GM19099 (cell line): ENCODE results near the gene SCAF8.

ENCODE experiments used
- POLR2A ChIP-seq: IDR thresholded peaks from 3 replicates; pipeline ENCODE4 v1.6.1; 2011; ENCODE audit warnings: low read depth; ENCODE audit not compliant: insufficient read length; ENCODE audit errors: extremely low read depth

The SCAF8 gene

GRCh38 chr6:154797857-154798256, 64.6 kb downstream of the SCAF8 start:
- TF ChIP-seq POLR2A: no peak

GRCh38 chr6:154800338-154800737, 67.1 kb downstream of the SCAF8 start:
- TF ChIP-seq POLR2A: no peak

GRCh38 chr6:154805288-154805911, 72.2 kb downstream of the SCAF8 start:
- no peak for TF ChIP-seq POLR2A

- no peak for TF ChIP-seq POLR2A
Measured at GRCh38 chr6:154806804-154807203, 73.6 kb downstream of the SCAF8 start.

DNA sequence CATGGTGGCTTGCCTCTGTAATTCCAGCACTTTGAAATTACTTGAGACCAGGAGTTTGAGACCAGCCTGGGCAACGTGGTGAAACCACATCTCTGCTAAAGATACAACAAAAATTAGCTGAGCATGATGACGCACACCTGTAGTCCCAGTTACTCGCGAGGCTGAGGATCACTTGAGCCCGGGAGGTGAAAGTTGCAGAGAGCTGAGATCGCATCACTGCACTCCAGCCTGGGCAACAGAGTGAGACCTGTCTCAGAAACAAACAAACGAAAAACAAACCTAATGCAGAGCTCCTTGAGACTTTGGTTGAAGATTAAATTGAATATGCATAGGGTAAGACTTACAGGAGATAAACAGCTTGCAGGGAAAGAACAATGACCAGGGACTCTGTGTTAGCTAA, 80.8 kb downstream of the SCAF8 start:
- TF ChIP-seq POLR2A: no peak

DNA sequence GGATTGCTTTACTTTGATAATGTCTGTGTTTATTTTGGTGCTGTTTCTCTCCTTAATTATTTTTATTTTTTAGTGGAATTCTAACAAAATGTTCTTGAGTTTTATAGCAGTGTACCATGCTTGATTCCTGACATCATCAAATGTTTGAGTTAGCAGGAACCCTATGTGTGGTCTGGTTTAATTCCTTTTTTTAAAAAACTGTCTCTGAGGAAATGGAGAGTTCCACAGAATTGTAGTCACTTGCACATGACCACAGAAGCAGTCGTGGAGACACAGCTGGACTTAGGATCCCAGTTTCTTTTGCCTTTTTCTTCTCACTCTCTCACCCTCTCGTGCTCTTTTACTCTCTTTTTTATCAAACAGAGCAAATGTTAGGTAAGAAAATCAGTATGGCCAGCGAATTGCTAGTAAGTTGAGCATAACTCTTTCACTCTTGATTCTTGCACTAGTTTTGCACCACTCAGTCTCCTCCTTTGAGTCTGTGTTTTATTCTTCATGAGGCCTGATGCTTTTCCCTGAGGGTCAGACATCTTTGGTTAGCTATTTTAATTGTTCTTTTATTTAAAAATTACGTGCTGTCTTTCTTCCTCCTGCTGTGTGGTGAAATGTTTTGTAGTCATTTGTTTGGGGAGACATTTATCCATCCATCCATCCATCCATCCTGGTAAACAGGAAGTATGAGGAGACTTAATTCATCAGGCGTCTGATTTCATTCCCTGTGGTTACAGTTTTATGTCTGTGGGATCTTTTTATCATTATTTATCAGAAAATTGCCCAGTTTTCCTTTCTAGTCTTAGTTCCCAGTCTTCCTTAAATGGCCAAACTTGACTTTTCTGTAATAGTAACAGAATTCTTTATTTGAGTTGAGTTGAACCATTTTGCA, 83.0 kb downstream of the SCAF8 start:
- no peak for TF ChIP-seq POLR2A

GRCh38 chr6:154821099-154821498, 87.9 kb downstream of the SCAF8 start:
- no peak for TF ChIP-seq POLR2A

DNA sequence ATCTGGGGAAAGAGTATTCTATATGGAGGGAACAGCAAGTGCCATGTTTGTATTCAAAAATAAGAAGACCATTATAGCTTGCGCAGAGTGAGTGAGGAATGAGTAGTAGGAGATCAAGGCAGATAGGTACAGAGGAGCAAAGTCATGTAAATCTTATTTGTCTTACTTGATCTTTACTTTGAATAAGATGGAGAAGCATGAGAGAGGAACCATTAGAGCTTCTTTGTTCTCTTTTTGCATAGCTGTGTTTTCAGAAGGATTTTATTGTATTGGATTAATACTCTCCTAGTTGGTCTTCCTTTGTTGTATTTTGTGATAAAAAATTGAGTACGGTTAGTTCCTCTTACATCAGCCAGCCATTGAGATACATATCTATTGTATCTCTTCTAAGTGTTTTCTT, 88.4 kb downstream of the SCAF8 start:
- no peak for TF ChIP-seq POLR2A

DNA sequence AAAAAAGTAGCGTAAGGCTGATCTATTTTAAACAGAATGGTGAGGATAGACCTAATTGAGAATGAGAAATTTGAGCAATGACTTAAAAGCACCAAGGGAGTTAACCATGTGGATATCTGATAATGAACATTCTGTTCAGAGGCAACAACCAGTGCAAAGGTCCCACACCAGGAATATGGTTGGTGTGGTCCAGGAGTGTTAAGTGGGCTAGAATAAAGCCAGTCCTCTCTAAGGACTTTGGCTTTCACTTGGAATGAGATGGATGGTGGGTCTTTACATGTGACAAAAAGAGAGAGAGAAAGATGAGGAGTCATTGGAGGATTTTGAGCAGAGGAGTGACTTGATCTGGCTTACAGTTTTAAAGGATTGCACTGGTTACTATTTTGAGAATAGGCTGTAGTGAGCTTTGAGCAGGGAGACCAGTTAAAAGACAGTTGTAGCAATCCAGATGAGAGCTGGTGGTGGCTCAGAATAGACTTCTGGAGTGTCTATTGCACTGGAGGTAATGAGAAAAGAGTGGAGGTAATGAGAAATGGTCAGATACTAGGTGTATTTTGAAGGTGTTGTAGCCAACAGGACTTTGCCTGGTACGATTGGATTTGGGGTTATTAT, 89.8 kb downstream of the SCAF8 start:
- TF ChIP-seq POLR2A: no peak

DNA sequence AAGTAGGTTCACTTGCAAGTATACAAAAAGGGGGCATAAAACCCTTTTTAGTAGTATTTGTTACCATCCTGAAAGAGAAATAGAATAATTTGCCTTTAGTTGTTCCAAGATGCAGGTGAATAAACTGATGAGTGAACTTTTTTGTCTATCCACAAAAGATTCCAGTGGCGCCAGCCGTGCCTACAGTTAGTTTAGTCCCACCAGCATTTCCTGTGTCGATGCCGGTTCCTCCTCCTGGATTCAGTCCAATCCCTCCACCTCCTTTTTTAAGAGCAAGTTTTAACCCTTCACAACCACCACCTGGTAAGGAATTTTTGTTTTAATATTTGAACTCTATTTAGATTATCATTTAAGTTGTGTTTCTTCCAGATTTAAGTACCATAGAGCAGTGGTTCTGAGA, 90.9 kb downstream of the SCAF8 start:
- no peak for TF ChIP-seq POLR2A

DNA sequence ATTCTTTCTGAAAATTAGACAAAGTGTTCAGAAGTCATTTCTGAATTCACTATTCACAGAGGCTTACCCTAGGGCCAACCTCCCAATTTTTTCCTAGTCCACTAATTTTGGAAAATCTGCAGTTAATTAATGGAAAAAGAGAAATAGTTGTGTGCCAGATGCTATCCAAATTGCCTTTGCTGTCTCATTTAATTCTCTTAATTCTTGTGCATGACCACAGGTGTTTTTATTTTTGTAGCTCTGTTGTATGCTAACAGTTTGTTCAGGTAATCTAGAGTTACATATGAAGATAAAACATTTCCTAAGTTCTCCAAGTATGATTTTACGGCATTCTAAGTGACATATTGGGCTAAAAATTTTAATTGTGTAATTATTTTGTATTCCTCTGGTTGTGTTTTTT, 96.8 kb downstream of the SCAF8 start:
- no peak for TF ChIP-seq POLR2A

GRCh38 chr6:154830771-154831170, 97.6 kb downstream of the SCAF8 start:
- no peak for TF ChIP-seq POLR2A

DNA sequence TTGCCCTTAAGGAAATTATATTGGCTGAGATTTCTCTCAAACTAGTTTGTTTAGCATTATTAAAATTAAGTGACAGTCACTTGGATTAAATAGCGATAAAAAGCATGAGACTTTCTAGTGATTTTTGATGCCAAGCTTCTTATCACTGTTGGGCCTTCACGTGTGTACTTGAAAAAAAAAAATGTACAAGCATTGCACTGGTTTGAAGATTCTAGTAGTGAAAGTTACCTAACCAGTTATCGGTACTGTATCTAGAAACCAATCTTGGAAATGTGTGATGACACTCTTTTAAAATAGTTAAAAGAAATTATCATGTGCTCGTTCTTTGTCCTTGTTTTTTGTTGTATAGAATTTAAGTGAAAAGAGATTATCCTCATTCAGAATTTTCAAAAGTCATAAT, 102.1 kb downstream of the SCAF8 start:
- TF ChIP-seq POLR2A: no peak

GRCh38 chr6:154839546-154839945, 106.3 kb downstream of the SCAF8 start:
- no peak for TF ChIP-seq POLR2A

GRCh38 chr6:154840363-154840762, 107.1 kb downstream of the SCAF8 start:
- TF ChIP-seq POLR2A: no peak

DNA sequence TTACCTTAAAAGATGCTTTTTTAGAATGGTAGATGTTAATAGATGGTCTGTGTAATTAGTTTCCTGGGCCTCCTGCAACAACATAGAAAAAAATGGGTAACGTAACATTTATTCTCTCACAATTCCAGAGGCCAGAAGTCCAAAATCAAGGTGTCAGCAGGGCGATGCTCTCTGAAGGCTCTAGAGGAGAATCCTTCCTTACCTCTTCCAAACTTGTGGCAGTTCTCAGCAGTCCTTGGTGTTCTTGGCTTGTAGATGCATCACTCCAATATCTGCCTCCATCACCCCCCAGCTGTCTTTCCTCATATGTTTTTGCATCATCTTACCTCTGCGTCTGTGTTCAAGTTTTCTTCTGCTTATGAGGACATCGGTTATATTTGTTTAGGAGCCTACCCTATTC, 107.9 kb downstream of the SCAF8 start:
- no peak for TF ChIP-seq POLR2A
